Stimulated activated CD8-positive, alpha-beta memory T cell treated with anti-CD3 and anti-CD28 coated beads, Interleukin-15, amount 100 ng/mL, for 24 hours (primary cell): Measurements from ENCODE around the gene SIPA1.
"Not testable (repeated sequence)": the region's sequence is repeated elsewhere in the genome, so short reads cannot be mapped to it uniquely, and the experiment has no call there.

Source experiments
- DNase-seq: peaks from one replicate; pipeline ENCODE4 v3.0.0-alpha.2; 2020; ENCODE audit warnings: low read depth

Gene SIPA1

DNA sequence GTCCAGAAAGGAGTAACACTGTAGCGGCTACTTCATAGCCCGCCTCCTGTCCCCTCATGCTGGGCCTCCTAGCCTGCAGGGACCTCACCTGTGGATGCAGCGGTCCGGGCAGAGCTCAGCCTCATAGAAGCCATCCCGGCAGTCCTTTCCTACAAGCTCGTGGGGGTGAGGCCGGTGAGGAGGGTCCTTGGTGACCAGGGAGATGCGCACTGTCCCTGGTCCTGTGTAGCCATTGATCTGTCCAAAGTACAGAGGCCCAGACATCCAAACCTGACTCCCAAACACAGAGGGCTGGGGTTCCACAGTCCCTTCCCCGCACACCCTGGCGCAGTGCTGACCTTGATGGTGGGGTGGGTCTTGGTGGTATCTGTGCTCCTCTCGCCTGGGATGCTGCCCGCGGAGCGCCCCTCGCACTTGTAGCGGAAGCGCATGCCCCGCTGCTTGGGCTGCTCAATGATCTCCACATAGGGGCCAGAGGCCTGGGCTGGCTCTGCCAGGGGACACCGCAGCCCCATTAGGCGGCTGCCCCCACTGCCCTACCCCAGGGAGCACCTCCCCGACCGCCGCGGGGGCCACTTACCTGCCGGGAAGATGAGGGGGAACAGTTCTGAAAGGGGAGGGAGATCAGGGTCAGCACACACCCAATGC is 23.8 kb downstream of the SIPA1 start:
- DNase-seq = no peak

DNA sequence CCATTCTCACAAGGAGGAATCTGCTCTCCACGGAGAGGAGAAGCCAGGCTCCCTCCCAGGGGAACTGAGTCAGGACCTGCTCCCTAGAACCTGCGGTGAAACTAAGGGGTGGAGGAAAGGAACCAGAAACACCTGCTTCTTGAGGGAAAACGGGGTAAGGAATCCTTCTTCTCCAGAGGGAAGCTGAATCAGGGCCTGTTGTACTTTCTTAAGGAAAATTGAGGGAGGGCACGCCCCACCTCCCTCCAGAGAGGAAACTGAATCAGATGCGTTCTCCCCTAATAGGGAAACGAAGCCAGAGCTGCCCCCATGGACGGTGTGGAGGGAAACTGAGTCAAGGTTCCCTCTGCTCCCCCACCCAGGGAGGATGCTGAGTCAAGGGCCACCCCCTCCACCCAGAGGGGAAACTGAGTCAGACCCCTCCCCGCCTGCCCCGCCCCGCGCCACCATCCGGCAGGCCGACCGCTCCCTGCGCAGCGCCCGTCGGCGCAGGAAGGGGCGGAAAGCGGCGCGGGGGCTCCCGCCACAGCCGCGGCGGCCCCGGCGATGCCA is 24.4 kb downstream of the SIPA1 start:
- DNase-seq = peak; percentile 27

DNA sequence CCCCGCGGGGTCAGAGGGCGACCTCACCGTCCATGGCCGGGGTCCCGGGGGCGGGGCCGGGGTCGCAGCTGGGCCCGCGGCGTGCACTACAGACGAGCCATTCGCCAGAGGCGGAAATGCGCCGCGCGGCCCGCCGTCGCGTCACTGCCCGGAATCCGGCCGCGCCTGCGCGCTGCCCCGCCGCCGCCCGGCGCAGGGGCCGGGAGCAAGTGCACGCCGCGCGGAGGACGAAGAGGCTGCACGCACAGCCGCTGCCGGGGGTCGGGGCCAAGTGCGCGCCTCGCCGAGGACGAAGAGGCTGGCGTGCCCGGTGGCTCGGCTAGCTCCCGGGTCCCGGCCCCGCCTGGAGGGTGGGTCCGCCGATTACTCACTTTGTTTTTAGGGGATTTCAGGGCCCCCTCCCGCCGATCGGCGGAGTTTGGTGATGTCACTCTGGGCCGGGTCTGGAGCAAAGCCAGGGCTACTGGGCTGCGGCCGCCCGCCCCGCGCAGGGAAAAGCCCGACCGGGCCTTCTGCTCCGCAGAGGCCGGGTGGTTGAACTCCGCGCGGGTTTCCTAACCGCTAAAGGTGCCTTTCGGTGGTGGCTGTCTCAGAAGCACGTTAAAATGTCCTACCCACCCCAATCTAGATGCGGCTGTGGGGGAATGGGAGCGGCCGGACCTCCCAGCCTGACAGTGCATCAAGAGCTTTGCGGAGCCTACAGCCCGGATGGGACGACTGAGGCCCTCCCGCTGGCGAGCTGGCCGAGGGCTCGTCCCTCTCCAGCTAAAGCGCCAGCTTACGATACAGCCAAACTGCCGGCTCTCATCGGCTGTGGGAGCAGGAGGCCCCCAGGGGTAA is 25.1 kb downstream of the SIPA1 start, which contains the start of gene RELA:
Gene RELA, minus strand, starts transcription at position 118 of the 840 bp plus-strand sequence. Its CDS starts 84 bp downstream, at position 34.
- peak; percentile 71 for DNase-seq

DNA sequence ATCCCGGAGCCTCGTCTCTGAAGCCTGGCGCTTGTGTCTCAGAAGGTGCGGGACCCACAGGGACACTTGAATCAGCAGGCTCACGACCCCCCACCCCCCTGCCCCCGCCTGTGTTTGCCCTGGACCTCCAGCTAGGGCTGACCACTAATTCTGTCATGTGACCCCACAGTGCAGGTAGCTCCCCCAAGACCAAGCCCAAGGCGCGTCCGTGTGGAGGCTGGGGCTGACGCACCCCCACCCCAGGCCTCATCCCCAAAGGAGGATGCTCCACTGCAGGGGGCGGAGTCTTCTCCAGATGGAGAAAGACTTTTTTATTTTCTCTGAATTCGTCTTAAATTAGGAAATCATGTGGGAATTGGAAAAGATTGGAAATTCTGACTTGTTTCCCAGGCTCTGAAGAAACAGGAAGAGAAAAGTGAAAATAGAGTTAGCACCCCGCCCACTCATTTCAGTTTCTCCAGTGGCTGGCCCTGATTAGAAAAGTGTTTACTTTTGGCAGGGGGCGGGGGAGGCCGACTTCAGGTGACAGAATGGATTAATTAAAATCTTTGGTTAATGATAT is 25.8 kb downstream of the SIPA1 start:
- DNase-seq = no peak

DNA sequence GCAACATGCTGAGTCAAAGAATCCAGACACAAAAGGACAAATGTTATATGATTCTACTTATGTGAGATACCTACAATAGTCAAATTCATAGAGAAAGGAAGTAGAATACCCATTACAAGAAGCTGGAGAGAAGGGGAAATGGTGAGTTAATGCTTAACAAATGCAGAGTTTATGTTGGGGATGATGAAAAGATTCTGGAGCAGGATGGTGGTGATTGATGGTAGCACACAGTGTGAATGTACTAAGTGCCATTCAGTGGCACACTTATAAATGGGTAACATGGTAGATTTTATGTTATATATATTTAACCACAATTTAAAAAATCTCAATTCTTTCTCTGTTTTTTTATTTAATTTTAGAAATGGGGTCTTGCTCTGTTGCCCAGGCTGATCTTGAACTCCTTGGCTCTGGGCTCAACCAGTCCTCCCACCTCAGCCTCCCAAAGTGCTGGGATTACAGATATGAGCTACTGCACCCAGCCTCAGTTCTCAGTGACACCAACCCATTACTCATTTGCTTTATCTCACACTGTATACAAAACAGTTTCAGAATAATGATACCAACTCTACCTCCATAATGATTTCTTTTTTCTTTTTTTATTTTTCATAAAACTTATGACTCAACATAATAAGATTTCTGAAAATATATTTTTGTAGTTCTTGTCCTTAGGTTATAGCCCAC is 34.4 kb downstream of the SIPA1 start:
- DNase-seq = no peak

DNA sequence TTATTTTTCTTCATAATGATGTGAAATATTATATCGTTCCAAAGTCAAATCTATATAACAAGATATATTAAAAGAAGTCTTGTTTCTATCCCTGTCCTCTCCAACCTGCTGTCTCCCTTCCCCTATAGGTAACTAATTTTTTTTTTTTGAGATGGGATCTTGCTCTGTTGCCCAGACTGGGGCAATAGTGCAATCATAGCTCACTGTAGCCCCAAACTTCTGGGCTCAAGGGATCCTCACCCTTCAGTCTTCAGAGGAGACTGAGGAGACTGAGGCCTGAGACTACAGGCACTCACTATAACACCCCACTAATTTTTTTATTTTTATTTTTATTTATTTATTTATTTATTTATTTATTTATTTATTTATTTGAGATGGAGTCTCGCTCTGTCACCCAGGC is 35.1 kb downstream of the SIPA1 start:
- DNase-seq = no peak

DNA sequence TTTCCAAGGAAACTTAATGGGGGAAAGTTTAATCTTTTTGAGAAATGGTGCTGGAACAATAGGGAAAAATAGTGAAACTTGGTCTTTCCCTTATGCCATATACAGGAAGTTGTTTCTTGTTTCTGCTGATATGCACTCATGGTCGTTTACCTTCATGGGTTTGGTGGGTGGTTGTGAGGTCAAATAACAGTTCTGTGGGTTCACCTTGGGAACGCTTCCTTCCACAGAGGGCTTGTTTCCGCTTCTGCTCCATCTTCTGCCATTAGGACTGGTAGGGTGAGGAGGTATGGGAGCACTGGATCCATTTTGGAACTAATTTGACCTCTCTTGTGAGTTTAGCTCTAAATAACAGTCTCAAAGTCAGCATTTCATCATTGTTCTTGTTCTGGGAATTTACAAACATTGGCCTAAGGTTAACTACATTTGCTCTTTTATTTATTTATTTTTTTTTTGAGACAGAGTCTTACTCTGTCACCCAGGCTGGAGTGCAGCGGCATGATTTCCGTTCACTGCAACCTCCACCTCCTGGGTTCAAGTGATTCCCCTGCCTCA is 42.4 kb downstream of the SIPA1 start:
- no peak for DNase-seq

DNA sequence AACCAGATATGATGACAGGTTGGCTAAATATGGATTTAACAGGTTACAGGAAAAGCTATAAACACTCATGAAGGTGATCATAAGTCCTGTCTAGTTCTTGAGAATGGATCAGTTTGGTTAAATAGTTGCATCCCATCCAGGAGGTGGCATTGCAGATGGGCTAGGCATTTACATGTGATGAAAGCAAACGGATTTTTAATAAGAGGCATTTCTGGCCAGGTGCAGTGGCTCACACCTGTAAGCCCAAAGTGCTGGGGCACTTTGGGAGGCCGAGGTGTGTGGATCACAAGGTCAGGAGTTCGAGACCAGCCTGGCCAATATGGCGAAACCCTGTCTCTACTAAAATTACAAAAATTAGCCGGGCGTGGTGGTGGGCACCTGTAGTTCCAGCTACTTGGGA is 45.6 kb downstream of the SIPA1 start:
- DNase-seq = not testable (repeated sequence)

DNA sequence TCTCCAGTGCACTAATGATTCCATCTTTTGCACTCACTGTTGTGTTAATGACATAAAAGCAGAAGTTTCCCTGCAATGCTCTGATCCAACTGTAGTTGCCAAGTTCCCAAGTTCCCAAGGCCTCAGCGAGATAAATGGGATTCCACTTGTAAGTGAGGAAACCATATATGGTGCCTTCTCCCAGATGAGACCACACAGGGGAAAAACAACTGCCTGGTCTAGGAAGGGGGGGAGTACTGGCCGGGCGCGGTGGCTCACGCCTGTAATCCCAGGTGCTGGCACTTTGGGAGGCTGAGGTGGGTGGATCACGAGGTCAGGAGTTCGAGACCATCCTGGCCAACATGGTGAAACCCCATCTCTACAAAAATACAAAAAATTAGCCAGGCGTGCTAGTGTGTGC is 48.1 kb downstream of the SIPA1 start:
- no peak for DNase-seq

DNA sequence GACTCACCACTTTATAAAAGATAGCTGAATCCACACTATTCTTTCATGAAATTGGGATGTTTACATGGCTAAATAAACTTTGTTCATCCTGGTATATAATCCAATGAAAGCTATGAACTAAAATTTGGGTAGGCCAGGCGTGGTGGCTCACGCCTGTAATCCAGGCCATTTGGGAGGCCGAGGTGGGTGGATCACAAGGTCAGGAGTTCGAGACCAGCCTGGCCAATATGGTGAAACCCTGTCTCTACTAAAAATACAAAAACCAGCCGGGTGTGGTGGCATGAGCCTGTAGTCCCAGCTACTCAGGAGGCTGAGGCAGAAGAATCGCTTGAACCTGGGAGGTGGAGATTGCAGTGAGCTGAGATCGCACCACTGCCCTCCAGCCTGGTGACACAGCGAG is 53.9 kb downstream of the SIPA1 start:
- not testable (repeated sequence) for DNase-seq

DNA sequence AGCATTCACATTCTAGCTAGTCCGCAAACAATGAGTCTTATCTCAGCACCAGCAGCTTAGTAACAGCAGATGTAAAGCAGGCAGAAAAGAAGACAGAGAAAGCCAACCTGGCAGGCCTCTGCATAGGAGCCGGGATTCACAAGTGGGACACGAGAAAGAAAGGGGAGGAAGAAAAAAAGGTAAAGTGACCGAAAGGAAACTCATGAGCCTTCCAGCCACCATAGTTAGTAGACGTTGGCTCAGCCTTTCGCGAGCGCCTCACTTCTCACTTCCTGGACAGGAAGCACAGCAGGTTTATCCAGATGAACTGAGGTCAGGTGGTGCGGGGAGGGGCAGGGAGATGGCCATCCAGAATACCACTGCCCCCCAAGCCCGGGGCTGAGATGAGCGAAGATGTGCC is 54.5 kb downstream of the SIPA1 start:
- no peak for DNase-seq

DNA sequence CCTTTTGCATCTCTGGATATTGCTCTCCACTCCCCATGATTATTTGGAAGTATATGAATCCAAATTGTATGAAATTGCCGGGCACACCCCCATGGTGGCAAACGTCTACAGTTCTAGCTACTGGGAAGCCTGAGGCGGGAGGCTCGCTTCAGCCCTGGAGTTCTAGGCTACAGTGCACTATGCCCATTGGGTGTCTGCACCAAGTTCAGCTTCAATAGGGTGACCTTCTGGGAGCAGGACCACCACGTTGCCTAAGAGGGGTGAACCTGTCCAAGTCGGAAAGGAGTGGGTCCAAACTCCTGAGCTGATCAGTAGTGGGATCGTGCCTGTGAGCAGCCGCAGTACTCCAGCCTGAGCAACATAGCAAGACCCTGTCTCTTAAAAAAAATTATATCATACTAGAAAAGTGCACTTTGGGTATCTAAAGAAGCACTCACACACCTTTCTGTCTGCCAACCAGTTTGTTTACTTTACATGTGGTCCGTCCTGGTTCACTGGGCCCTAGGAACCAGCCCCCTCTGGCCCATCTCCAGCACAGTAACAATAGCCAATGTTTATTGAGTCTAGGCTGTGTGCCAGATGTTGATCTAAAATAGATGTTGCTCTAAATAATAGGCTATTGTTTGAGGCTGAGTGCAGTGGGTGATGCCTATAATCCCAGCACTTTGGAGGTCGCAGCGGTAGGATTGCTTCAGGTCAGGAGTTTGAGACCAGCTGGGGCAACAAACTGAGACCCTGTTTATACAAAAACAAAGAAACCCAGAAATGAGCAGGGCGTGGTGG is 57.7 kb downstream of the SIPA1 start:
- no peak for DNase-seq

DNA sequence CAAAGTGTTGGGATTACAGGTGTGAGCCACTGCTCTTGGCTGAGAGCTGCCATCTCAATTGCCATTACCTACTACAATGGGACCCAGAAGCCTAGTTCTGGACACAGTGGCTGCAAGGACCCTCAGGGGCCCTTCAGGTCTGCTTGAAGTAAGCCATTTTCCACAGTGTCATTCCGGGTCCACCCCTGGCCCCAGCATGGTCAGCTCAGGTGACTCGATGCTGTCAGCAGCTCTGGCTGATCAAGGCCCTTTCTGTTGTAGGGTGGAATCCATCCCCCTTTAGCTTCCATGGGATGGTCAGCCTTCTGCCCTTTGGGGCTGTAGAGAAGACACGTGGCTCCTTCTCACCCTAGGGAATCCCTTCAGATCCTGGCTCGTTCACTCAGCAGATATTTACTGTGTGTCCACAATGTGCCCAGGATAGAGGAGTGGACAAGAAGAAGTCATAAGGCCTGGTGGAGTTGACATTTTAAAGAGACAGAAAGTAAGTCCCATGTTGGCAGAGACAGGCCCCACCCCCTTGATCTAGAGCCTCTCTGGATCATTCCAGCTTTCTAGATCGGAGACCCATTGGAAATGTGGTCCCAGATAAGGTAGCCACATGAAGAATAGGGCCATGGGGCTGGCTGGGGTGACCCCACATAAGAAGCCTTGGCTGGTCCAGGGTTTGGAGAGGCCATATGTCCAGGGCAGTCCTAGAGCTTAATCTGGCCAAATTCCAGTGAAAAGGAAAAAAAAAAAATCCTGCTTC is 59.1 kb downstream of the SIPA1 start:
- no peak for DNase-seq

DNA sequence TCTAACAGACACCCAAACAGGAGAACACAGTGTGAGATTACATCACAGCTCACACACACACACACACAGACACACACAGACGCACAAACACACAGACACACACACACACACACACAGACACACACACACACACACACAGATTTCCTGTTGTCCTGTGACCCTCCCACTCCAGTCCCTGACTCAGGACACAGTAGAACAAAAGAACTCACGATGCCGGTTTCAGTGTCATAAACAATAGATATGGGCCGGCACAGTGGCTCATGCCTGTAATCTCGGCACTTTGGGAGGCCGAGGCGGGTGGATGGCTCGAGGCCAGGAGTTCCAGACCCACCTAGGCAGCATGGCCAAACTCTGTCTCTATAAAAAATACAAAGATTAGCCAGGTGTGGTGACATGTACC is 60.3 kb downstream of the SIPA1 start:
- DNase-seq = no peak

DNA sequence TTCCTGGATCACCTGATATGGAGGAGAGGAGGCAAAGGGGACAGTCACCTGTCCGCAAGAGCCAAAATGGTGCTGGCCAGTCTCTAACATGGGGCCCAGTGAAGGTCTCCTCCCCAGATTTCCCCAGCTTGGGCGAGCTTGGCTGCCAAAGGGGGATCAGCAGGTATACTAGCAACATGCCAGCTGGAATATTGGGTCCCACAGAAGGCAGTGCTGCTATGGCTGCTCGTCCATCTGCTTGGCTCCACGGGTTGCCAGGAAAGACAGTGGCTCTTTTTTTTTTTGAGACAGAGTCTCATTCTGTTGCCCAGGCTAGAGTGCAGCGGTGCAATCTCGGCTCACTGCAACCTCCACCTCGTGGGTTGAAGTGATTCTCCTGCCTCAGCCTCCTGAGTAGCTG is 61.4 kb downstream of the SIPA1 start:
- no peak for DNase-seq

DNA sequence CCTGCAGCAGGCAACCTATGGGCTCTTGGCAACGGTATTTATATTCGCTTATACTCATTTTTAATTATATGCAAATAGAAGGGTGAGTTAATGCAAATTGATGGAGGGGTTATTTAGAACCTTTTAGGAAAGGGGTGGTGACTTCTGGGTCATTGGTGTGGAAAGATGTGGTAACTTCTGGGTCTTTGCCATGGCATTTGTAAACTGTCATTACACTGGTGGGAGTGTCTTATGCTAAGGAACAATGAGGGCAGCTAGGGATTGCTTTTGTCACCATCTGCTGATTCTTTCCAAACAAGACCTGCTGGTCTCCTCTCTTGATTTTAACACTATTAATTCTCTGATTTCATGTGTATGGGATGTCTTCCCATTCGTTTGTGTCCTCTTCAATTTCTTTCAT is 62.5 kb downstream of the SIPA1 start:
- DNase-seq = no peak
